ENCODE data around the gene TNRC6B.
"Not testable (repeated sequence)": the region's sequence is repeated elsewhere in the genome, so short reads cannot be mapped to it uniquely, and the experiment has no call there.

TNRC6B gene

DNA sequence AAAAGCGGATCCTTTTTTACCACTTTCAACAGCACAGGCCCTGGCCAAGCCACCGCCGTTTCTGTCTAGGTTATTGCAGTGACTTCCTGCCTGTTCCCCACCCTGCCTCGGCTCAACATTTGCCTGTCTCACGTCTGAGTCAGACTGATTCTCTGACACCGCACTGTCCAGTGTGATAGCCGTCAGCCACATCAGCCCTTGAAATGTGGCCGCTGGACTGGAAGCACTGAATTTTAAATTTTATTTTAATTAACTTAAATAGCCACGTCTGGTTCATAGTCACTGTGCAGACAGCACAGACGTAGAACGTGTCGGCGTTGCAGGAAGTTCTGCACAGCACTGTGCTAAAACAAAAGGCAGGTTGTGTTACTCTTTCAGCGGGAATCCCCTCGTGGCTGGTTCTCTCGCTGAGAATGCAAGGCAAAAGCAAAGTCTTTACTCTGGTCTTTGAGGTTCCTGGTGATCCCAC, 112.3 kb downstream of the TNRC6B start:
- DNase-seq (ENCODE audit: low spot score) = peak; percentile 6

DNA sequence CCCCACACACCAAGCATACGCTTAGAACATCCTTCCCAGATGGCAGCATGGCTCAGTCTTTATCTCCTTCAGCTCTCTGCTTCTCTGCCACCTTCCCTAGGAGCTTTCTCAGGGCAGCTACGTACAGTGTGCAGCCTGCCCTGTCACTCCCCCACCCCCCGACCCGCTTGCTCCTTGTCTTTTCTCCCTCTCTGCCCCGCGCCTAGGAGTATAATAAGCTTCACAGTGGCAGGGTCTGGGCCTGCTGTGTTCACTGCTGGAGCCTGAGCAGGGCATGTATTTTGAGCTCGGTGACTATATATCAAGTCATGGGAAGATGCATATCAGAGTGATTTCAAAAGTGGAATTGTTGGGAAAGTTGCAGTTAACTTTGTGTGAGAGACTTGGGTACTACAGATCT, 112.8 kb downstream of the TNRC6B start:
- DNase-seq (ENCODE audit: low spot score) = no peak

DNA sequence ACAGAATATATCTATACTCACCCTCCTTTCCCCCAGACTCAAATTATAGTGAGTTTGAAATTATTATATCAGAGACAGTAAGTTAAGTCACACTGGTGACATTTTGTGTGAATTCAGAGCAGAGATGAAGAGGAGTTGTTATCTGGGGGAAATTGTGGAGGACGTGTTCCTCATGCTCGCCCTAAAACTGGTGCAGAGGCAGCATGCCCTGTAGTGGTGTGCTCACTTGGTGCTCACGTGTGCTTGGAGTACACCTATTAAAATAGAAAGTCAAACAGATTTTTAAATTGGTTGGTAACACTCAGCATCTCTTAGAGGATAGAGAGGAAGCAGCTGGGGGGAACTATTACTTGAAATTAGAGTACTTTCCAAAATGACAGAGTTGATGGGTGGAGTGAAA, 117.0 kb downstream of the TNRC6B start:
- no peak for DNase-seq (ENCODE audit: low spot score)

DNA sequence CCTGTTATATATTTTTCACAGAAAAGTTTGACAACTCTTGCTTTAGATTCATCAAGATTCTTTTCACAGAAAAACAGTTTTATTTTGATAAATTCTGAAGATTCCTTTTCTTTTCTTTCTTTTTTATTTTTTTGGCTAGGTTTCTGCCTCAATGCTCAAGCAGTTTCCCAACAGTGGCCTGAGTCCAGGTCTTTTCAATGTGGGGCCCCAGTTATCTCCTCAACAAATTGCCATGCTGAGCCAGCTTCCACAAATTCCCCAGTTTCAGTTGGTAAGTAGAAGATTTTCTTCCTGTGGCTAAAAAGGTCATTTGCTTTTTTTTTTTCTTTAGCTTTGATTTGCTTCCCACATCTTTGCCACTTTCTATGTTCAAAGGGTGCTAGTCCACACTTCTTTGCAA, 122.6 kb downstream of the TNRC6B start:
- no peak for DNase-seq (ENCODE audit: low spot score)

DNA sequence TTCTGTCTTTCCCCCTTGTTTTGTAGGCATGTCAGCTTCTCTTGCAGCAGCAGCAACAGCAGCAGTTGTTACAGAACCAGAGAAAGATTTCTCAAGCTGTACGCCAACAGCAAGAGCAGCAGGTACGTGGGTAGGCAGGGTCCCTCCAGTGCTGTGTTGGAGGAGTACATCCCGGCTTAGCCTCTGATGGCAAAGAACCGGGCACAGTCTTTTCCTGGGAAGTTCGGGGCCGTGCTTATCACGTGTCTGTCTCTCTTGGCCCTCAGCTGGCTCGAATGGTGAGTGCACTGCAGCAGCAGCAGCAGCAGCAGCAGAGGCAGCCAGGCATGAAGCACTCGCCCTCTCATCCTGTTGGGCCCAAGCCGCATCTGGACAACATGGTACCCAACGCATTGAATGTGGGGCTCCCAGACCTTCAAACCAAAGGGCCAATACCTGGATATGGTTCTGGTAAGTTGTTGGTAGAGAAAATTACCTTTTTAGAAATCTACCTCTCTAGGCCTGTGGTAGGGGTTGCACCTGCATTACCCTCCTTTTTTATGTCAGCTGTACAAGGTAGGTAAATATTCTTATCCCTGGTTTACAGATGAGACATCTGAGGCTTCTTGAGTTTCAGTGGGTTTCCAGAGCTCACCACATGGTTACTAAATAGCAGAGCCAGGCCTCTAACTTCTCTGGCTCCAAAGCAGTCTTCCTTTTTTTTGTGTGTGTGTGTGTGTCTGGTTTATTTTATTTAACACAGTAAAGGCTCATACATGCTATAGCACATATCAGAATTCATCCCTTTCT, 123.4 kb downstream of the TNRC6B start:
- no peak for DNase-seq (ENCODE audit: low spot score)

DNA sequence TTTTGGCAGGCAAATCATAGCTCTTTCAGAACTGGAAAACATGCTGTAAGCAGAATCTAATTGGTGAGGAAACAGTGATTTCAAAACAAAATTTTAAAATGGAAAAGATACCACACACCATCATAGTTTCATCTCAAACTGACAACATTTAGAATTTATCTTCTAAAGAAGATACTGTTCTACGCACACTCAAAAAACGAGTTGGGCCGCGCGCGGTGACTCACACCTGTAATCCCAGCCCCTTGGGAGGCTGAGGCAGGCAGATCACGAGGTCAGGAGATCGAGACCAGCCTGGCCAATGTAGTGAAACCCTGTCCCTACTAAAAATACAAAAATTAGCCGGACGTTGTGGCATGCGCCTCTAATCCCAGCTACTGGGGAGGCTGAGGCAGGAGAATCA, 124.4 kb downstream of the TNRC6B start:
- no peak for DNase-seq (ENCODE audit: low spot score)

DNA sequence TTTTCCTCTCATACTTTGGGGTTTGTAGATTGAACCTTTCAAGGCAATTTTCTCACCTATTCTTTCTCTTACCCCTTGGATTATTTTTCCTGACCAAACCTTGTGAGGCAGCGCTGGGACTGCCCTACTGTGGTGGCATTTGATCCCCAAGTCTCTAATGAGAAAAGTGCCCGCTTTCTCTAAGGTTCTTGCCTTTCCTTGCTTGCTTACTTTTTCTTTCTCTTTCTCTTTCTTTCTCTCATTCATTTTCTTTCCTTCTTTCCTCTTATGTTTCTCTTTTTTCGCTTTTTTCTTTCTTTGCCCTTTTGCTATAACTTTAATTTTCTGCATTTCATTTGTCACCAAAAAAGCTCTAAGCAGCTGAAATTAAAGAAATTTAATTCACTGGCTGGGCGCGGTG, 127.9 kb downstream of the TNRC6B start:
- no peak for DNase-seq (ENCODE audit: low spot score)

DNA sequence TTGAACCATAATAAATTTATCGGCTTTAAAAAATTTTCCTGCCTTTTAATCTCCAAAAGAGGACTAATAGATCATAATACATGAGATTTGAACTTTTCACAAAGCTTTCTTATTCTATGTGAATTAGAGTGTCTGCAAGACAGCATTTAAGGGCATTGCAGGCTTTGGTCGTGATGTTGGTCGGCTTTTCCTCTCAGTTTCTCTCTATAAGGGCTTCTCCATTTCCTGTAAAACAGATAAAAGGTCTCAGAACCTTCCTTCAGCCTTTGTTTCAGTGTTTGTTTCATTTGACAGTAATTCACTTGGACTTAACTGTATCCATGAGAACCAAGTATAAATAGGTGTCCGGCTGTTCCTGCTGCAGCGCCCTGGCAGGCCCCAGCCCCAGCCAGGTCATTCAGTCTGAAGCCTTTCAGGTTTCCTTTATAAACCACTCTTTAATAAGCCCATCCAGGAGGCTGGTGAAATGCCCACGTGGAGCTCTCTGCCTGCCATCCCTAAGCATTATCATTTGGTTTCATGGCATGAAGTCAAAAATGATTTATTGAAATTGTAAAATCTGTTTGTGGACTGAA, 131.4 kb downstream of the TNRC6B start:
- DNase-seq (ENCODE audit: low spot score) = no peak

DNA sequence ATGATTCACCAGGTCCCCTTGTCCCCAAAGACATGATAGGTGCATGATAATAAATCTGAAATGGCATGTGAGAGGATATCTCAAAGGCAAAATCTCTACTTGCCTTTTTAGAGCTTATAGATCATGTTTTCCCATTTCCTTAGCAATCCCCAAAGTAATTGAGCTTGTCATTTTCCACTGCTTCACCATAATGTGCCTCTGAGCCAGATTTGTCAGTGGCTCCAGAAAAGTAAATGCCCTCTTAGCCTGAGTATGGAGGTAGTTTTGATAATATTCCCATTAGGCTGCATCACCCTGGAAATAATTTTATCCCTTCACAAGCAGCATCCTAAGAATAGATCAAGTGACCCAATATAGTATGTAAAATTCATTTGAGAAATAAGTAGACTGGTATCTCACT, 131.9 kb downstream of the TNRC6B start:
- no peak for DNase-seq (ENCODE audit: low spot score)

DNA sequence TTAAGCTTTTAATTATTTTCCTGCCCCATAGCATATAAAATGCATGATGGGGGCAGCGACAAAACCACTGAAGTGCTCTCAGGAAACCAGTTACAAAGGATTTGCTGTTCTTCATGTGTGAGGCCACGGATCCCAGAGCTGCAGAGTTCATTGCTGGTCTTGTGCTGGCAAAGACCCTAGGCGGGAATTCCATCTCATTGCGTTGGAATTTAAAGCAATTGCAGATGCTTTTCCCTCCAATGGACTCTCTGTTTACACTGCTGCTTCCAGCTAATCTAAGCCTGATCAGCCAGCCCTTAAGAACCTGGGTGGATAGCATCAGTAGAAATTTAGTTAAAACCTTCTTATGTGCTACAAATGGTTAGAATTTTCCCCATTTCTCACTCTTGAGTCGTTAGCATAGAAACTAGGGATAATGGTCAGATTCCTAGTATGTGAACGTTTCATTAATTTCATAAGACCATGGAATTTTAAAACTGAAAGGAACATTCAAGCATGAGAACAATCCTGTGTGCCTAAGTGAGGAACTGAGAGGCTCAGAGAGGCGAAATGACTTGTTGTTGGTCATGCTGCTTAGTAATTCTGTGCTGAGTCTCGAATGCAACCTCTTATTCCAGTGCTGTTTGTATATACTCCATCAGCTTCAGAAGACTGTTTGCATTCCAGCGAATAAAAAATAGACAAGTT, 132.5 kb downstream of the TNRC6B start:
- no peak for DNase-seq (ENCODE audit: low spot score)

DNA sequence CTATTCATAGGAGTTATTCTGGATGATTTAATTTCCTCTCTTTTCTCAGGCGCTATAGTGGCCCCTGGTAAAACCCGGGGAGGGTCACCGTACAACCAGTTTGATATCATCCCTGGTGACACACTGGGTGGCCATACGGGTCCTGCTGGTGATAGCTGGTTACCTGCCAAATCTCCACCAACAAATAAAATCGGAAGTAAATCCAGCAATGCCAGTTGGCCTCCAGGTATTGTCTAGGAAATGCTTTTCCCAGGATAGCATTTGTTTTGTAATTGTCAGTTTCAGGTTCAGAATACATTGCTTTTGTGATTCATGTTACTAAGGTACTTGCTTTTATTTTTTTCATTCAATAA, 133.0 kb downstream of the TNRC6B start:
- no peak for DNase-seq (ENCODE audit: low spot score)

DNA sequence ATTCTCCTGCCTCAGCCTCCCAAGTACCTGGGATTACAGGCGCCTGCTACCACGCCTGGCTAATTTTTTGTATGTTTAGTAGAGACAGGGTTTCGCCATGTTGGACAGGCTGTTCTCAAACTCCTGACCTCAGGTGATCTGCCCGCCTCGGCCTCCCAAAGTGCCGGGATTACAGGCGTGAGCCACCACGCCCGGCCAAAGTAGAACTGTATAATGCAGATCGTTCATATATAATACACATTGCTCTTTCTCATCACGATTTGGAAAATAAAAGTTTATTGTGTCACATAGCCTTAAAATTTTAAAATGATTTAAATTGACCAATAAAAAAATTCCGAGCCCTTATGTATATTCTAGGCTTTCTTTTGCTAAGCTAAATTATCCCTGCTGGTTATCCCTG, 133.9 kb downstream of the TNRC6B start:
- not testable (repeated sequence) for DNase-seq (ENCODE audit: low spot score)

DNA sequence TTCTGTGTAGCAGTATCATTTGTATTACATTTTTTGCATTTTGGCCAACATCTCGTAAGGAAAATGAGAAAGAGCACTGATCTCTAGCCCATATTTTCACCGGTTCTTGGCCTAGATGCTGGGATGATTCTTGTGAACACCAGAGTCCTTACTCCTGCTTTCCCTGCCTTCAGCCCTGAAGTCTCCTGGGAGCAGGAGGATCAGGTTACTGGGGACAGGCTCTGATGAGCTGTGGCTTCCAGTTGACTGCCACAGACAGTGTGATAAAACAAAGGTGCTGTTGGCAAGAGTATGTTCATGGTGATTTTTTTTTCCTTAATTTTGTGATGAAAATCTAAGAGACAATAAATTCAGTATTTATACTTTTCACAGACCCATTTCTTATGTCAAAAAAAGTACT, 134.3 kb downstream of the TNRC6B start:
- DNase-seq (ENCODE audit: low spot score) = no peak

DNA sequence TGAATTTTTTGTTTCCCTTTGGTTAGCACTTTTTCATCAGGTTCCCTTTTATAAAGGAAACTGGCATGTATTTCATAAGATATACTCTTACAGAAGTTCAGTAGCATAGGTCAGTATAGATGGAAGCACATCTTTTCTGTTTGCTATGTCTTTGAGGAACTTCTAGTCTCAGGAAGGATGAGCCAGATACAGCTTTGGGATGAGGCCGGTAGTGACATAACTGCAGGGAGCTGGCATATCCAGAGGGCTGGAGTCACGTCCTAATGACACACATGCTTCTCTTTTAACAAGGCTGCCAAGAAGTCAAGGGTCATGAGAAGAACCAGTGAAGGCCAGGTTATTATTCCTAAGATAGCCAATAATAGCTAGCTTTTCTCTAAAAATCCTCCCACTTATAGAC, 135.3 kb downstream of the TNRC6B start:
- DNase-seq (ENCODE audit: low spot score) = no peak

DNA sequence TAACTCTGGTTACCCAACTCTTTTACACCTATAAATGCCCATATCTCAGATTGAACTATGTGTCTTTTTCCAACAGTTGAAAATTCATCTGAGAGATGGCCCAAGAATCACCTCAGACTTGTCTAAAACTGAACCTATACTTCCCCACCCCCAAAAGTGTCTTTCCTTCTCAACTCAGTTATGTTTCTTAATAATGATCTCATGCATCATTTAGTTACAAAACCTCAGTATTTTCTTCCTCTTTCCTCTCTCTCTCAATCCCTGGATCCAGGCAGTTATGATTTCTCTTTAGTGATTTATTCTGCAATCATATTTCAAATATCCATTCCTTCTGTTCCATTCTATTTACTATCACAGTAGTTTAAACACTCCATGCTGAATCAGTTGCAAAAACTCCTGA, 136.3 kb downstream of the TNRC6B start:
- no peak for DNase-seq (ENCODE audit: low spot score)

DNA sequence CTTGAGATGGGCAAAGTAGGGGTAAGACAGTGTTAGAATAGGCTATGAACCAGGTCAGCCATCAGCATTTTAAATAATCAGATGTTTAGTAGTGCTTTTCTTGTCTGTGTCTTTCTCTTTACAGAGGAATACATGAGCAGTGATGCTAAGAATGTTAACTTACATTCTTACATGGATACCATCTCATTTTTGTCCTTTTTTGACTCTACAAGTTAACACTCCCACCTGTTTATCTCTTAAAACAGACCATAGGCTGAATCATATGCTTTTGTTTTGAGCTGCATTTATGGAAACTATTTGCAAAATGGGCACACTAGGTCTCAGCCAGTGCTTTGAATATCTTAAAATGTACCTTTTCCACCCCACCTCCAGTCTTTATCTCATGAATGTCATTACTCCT, 143.0 kb downstream of the TNRC6B start:
- no peak for DNase-seq (ENCODE audit: low spot score)

DNA sequence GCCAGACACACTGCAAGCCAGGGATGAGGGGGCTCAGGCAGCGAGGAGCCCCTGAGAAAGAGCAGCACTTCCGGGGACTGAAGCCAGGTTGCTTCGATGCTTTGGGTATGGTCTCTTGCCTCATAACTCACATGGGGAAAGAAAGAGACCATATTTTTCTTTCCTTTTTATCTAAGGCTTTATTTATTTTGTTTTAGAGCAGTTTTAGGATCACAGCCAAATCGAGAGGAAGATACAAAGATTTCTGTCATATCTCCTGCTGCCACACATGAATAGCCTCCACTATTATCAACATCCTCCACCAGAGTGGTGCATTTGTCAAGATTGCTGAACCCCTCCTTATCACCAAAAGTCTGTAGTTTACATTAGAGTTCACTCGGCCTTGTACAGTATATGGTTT, 144.3 kb downstream of the TNRC6B start:
- DNase-seq (ENCODE audit: low spot score) = no peak

DNA sequence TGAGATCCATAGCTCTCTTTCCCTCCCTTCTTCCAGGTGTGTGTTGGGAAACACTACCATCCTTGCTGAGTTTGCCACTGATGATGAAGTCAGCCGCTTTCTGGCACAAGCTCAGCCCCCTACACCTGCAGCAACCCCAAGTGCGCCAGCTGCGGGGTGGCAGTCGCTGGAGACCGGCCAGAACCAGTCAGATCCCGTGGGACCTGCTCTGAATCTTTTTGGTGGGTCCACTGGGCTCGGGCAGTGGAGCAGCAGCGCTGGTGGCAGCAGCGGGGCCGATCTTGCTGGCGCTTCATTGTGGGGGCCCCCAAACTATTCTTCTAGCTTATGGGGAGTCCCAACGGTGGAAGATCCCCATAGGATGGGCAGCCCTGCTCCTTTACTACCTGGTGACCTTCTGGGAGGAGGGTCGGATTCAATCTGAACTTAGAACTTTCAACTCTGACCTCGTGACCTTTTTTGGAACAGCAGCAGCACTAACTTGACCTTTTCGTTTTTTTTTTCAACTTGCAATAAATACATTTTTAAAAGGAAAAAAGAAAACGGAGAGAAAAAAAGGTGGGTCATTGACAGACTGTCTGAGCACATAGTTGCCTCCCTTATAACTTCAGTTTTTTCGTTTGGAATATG, 145.2 kb downstream of the TNRC6B start:
- no peak for DNase-seq (ENCODE audit: low spot score)

DNA sequence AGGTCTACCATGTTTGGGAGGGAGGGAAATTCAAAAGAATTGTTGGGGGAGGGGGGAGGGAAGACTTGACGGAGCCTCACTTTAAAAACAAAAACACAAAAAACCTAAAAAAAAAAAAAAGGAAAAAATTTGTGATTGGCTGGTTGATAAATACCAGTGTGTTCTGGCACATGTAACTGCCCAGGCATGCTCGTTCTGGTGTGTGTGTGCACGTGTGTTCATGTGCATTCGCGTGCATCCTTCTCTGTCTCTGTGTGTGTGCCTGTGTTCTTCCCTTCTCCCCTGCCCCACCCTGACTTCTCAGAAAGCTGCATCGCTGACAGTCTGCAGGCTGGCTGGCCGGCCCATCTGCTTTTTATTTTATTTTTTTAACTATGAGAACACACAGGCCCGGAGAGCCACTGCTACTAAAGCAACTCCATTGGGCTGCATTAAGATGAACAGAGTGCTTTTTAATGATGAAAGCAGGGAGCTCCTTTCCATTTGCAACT, 146.0 kb downstream of the TNRC6B start:
- no peak for DNase-seq (ENCODE audit: low spot score)

DNA sequence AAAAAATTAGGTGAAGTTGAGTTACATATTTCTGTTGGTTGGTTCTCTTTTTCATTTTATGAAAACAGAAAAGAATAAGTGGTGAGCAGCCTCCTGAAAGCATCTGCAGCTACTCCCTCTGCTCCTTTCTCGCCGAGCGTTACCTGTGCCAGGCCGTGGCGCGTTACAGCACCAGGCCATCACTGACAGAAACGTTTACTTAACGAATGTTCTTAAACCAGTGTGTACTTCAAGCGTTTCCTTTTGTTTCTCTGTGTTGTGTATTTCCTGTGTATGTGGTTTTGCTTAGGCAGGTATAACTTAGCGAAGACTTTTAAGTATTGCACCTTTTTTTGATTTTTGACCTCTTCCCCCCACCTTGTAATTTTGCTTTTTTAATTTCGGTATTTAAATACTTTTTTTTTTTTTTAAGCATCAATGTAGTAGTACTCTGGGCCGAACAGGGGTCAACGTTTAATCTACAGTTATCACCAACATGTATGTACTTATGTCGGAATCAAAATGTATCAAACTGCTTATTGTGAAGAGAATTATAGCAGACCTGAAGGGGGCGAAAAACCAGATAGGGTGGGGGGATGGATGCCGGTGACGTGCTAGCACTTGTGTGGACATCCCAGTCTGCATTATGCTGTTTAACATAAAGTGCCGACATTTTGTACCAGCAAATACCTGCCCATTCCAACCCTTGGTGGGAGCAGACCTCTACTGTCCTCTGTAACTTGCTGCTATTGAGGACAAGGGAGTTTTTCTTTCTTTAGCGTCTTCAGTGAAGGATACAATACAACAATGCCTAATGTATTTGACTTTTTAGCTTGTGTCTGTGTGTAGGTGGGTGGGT, 147.0 kb downstream of the TNRC6B start:
- DNase-seq (ENCODE audit: low spot score) = no peak

DNA sequence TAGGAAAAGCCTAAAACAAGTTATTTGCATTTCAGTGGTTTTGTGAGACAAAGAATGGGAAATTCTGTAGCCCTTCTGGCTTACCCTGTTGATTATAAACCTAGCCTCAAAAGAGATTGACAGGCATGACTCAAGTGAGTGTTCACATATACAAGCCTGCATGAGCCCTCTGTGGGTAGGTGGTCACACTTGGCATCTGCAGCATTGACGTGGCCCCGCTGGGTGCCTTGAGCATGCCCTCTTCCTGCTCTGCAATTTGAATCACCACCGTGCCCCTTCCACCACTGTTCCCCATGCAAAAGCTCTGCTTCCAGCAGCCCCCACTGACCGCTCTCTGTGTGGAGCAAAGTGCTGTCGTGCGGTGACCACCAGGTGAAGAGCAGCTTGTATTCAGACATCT, 147.6 kb downstream of the TNRC6B start:
- DNase-seq (ENCODE audit: low spot score) = no peak

All from germinal center (tissue), 1 donor.